T-helper 22 cell (primary cell): ENCODE data around the gene VMO1.
A peak's percentile ranks its signal among the peaks of the same experiment; 100 is the strongest.

Source experiments
- DNase-seq: peaks from one replicate; pipeline ENCODE4 v3.0.0-alpha.2; 2020; ENCODE audit warnings: low read depth

VMO1 gene

GRCh38 chr17:4796552-4796920 is 10.4 kb upstream of the VMO1 start:
- DNase-seq, result no peak

- no peak for DNase-seq
Observed at GRCh38 chr17:4795168-4795567, 9.0 kb upstream of the VMO1 start.

GRCh38 chr17:4790705-4791088 is 4.5 kb upstream of the VMO1 start:
- DNase-seq, result no peak

- peak; percentile 61 for DNase-seq
Observed at GRCh38 chr17:4789951-4790704, 4.0 kb upstream of the VMO1 start.

GRCh38 chr17:4789701-4789950 is 3.5 kb upstream of the VMO1 start:
- no peak for DNase-seq

- DNase-seq, result no peak
Observed at GRCh38 chr17:4788807-4789700, 2.9 kb upstream of the VMO1 start, which contains the start of gene GLTPD2. Gene GLTPD2, plus strand, starts transcription at chr17:4788964. Its CDS starts 48 bp downstream, at chr17:4789012.

- no peak for DNase-seq
Observed at GRCh38 chr17:4788159-4788806, 2.1 kb upstream of the VMO1 start.

- DNase-seq, result no peak
Observed at GRCh38 chr17:4786516-4786915, 352 bp upstream of the VMO1 start.

GRCh38 chr17:4785311-4786105 is 656 bp downstream of the VMO1 start:
- DNase-seq, result no peak

GRCh38 chr17:4782652-4783051 is 3.5 kb downstream of the VMO1 start:
- DNase-seq, result no peak

GRCh38 chr17:4780325-4780955 is 5.7 kb downstream of the VMO1 start:
- DNase-seq, result no peak

- no peak for DNase-seq
Observed at GRCh38 chr17:4777969-4778760, 8.0 kb downstream of the VMO1 start.

- DNase-seq, result no peak
Observed at GRCh38 chr17:4772235-4772613, 13.9 kb downstream of the VMO1 start.

- no peak for DNase-seq
Observed at GRCh38 chr17:4771519-4772234, 14.5 kb downstream of the VMO1 start, which contains the start of gene TM4SF5. Gene TM4SF5, plus strand, starts transcription at chr17:4771886. Its CDS starts 37 bp downstream, at chr17:4771923.

GRCh38 chr17:4769628-4770027 is 16.5 kb downstream of the VMO1 start:
- DNase-seq, result no peak

- no peak for DNase-seq
Observed at GRCh38 chr17:4768298-4768697, 17.9 kb downstream of the VMO1 start.

GRCh38 chr17:4766723-4767122 is 19.4 kb downstream of the VMO1 start:
- no peak for DNase-seq

GRCh38 chr17:4766201-4766600 is 20.0 kb downstream of the VMO1 start:
- DNase-seq, result no peak

GRCh38 chr17:4764595-4764994 is 21.6 kb downstream of the VMO1 start:
- no peak for DNase-seq

- no peak for DNase-seq
Observed at GRCh38 chr17:4759776-4760236, 26.4 kb downstream of the VMO1 start.
